Fibroblast of the conjunctiva (primary cell): ENCODE measurements around the gene THOC3.
A peak's percentile ranks its signal among the peaks of the same experiment; 100 is the strongest.
"Not testable (repeated sequence)": the region's sequence is repeated elsewhere in the genome, so short reads cannot be mapped to it uniquely, and the experiment has no call there.

Source experiments
- DNase-seq: peaks from one replicate; pipeline ENCODE4 v3.0.0-alpha.2; 2010; ENCODE audit warnings: low read depth

The THOC3 gene

DNA sequence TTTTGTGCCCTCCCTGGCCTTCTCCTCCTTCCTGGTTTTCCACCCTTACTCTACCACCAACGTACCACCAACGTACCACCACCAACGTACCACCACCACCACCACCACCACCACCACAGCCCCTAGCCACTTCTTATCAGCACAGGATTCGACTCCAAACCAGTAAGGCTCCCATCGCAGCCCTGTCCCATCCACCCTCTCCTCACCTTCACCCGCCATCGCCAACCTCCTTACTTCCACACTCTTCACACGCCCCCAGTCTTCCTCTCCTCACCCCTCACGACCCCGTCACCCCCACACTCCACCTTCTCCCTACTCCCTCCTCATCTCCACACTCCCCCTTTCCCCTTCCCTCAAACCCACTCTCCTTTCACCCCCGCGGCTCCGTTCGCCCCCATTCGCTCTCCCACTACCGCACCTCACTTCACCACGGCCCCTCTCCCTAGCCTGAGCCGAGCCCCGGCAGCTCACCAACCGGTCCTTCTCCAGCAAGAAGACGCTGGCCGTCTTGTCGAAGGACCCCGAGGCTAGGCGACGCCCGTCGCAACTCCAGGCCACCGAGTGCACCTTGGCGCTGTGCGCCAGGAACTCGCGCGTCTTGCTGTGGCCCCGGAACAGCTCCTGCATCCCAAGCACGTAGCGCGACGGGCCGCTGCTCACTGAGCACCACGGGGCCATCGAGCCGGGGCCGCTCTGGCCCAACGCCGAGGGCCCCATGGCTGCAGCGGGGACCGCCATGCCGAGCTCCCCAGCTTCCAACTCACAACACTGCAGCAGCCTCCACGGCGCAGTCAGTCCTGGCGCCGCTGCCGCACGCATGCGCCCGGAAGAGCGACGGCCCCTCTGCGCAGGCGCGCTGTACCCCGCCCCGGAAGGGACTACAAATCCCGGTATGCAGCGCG is at the start of gene THOC3:
Gene THOC3, minus strand, starts transcription at position 845 of the 902 bp plus-strand sequence. Its CDS starts 107 bp downstream, at position 738.
- DNase-seq: peak; percentile 27

DNA sequence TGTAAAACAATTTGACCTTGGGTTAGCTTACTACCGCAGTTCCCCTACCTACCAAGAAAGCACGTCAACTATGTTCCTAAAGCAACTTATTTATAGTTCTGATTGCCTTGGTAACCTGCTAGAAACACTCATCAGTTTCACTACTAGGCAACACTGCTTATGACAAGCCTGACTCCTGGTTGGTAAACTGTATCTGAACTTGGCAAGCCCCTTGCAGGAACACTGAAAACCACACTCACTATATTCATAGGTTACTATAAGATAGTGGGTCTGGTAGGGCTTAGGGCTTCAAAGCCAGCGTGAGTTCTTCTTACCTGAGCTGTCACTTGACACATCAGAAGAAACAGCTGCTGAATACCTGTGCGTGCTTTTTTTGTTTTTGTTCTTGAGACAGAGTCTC is 49.2 kb upstream of the THOC3 start:
- not testable (repeated sequence) for DNase-seq

GRCh38 chr5:176014360-176014759 is 46.2 kb upstream of the THOC3 start:
- not testable (repeated sequence) for DNase-seq

DNA sequence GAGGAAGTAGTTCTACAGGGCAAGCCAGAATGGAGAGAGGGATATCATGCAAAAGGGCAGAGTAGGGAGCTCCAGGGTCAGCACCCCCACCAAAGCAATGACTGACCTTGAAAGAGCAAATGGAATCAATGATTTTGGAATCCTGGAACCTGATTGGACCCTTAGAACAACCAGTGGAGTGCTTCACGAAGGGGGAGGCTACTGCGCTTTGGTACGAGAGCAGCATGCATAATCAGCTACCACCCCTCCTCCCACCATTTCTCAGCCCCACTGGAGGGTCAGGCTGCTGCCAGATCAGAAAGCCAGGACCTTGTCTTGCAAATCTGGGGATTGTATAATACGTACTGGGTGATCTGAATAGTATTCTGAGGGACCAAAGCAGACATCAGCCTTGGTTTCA is 43.0 kb upstream of the THOC3 start:
- not testable (repeated sequence) for DNase-seq

- DNase-seq: not testable (repeated sequence)
Measured at GRCh38 chr5:176010202-176010601, 42.1 kb upstream of the THOC3 start.

- DNase-seq: not testable (repeated sequence)
Measured at GRCh38 chr5:176007220-176007619, 39.1 kb upstream of the THOC3 start.

DNA sequence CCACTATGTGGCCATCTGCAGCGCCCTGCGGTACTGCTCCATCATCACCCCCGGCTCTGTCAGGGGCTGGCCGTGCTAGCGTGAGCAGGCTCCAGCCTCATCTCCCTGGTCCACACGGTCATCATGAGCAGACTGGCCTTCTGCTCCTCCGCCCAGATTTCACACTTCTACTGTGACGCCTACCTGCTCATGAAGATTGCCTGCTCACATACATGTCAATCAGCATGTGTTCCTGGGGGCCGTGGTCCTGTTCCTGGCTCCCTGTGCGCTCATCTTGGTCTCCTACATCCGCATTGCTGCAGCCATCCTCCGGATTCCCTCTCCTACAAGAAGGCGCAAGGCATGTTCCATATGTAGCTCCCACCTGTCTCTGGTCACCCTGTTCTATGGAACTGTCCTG is 38.7 kb upstream of the THOC3 start:
- not testable (repeated sequence) for DNase-seq

- not testable (repeated sequence) for DNase-seq
Measured at GRCh38 chr5:175997979-175998378, 29.9 kb upstream of the THOC3 start.

DNA sequence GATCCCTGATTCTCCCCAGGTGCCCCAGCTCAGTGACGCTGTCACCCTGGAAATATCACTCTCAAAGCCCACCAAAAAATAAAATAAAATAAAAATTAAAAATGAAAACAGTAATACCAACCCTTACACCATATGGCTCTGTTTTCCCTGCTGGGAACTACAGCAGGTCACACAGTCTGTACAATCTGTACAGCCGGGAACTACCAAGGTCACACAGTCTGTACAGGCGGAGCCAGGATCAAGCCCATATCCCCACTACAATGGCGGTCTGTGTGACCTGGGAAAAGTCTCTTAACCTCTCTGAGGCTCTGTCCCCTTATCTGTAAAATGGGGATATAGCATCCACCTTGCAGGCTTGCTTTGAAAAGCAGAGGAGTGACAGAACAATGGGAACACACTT is 29.4 kb upstream of the THOC3 start:
- DNase-seq: not testable (repeated sequence)

DNA sequence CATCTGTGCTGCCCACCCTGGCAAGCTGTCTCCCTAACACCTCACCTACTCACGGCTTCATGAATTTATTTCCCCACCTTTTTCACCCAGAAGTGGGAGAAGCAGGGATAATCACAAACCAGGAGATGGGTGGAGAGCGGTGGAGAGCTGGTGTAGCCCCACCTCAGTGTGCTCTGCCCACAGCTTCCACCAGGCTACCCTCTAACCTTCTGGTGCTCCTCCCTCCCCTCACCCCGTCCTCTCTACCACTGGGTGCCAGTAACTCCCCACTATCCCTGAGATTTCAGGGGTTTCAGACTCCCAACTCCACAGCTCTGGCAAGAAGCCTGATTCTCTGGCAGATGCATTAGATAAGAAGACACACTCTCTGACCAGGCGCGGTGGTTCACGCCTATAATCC is 28.7 kb upstream of the THOC3 start:
- DNase-seq: not testable (repeated sequence)

- not testable (repeated sequence) for DNase-seq
Measured at GRCh38 chr5:175995506-175995905, 27.4 kb upstream of the THOC3 start.

DNA sequence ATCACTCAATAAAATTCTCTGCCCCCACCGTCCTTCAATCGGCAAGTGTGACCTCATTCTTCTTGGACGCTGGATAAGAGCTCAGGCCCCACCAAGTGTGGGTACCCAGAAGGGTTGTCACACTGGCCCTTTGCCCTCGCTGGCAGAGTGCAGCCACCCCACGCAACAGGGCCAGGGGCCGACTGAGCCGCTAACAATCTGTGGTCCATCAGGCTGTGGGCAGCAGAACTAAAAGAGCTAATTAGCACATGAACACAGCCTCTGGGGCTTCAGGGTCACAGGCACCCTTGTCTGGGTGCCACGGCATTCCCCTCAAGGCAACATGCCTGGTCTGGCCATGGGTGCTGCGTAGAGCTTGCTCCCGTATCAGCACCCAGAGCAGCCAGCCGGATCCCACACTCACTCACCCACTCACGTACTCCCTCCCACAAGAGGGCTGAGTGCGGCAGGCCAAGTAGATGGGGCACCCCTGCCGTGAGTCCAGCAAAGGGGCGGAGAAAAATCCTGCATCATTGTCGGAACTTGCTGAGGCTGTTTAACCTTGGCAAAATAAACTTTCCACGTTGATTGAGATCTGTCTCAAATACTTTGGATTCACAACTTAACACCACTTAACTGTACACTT is 11.4 kb upstream of the THOC3 start:
- not testable (repeated sequence) for DNase-seq

DNA sequence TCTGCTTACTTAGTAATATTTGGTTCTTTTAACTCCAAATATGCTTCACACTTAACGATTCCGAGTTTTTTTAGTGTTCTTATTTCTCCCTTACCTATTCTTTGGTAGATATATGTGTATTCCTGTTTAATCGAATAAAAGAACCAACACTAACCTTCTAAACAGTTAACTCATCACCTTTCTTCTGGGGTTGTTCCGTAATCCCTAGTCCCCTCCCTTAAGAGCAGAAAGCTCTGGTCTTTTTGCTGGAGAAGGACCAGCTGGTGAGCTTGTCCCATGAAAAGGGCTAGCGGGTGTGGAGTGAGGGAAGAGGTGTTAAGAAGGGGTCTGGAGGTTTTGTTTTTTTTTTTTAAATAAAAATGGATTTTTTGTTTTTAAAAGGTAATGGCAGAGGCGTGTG is 266 bp upstream of the THOC3 start:
- not testable (repeated sequence) for DNase-seq

DNA sequence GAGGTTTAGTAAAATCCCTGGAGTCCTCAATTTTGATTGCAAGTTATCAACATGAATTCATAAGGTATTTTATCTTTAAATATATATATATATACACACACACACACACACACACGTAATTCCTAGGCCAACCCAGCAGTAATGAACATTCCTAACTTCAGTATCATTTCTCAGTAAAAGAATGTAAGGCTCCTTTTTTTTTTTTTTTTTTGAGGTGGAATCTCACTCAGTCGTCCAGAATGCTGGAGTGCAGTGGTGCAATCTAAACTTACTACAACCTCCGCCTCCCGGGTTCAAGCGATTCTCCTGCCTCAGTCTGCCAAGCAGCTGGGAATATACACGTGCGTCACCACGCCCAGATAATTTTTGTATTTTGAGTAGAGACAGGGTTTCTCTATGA is 5.8 kb downstream of the THOC3 start:
- DNase-seq: not testable (repeated sequence)

DNA sequence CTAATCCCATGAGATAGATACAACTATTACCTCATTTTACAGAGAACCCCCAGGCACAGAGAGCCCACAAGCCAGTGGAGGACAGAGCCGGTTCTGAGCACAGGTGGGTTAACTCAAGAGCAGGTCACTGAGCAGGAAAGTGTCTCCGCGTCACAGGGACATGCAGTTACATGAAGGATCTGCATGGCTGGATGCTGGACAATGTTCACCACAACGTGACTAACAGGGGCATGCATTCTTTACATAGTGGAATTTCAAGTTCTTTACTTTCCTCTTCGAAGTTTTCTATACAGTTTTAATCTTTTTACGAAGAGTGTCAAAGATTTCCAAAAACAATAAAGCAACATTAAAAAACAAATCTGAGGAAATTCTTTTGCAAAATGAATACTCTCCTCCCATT is 7.9 kb downstream of the THOC3 start:
- not testable (repeated sequence) for DNase-seq

- DNase-seq: not testable (repeated sequence)
Measured at GRCh38 chr5:175958515-175958914, 9.6 kb downstream of the THOC3 start.

DNA sequence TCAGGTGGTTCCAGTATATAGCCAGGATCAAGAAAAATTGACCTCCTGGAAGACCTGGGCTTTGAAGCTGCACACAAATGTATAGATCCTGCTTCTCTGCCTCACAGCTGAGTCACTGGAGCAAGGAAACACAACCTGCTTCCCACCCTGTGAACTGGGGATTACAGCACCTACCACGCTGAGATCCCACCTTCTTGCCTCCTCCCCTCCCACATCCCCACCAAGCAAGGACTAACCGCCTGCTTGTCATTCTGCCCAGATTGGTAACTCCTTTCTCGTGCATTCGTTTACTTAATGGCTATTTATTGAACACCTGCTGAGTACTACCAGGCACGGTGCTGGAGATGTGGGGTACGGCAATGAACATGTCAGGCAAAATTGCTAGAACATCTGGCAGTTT is 14.0 kb downstream of the THOC3 start:
- not testable (repeated sequence) for DNase-seq

GRCh38 chr5:175952810-175953209 is 15.3 kb downstream of the THOC3 start:
- not testable (repeated sequence) for DNase-seq

DNA sequence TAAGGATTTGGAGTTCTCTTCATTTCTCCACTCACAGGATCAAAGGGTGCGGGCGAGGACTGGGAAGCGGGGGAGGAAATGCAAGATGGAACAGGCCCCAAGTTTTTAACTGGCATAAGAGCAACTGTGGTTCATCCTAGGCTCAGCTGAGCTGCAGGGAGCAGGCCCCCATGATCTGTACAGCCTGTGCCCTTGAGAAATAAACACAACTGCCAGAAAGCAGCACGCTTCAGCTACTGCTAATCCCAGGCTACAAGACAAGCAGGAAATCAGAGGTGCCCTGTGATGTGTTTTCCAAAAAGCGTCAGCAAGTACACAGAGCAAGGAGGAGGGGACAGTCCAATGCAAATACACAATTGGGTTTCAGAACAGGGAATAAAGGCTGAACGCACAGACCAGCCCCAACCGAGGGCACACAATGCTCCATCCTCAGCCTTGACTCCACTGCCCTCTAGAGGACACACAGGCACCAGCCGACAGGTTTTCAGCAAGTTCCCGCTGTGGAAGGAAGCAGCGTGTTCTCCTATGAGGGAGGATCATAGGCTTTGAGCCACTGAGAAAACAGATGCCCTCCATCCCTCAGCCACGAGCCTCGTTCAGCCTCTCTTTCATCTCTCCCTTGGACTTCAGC is 16.7 kb downstream of the THOC3 start:
- DNase-seq: not testable (repeated sequence)

DNA sequence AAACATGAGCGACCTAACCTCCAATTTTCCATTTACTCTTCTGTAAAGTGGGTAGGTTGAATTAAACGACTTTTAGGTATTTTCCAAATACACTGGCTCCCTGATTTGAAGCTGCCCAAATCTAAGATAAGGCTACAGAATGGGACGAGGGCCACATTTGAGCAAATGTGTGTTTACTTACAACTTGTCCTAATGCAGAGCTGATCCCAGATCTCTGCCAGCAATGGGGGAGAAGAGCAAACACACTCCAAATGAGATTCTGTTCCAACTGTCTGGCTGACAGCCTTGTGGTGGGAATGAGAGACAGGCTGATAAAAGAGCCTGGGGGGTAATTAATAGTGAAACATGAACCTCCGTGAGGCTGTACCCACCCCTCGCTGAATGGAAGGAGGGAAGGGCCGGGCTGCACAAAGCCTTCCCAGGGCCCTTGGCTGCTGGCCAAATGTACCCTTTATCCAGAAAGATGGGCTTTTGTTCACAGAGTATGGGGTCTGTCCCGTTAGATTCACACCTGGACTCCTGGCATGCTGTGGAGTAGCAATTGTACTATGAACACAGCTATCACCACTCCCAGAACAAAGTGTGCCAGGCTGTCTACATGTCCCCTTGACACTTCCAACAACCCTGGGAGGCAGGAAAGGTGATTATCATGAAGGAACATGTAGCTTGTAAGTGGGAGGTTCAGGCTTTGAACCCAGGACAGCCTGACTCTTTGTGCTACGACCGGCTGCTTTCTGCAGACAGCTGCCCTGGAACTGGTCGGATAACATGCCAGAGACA is 19.6 kb downstream of the THOC3 start:
- DNase-seq: not testable (repeated sequence)

GRCh38 chr5:175943253-175943652 is 24.9 kb downstream of the THOC3 start:
- DNase-seq: not testable (repeated sequence)

DNA sequence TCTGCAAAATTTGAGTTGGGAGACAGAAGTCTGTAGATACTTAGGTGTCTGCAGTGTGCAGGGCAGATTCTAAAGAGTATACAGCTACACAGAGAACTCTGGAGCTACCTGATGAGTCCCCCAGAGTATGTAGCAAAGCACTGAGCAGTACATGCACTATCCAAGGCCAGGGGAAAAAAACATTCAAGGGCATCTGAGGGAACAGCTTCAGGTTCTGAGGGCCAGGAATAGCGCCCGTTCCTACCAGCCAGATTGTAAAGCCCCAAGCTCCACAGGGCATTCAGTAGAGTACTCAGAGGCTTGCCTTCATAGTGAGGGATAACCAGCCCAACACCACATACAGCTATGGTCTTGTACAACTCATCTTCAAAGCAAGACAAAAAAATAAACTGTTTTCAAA is 27.5 kb downstream of the THOC3 start:
- not testable (repeated sequence) for DNase-seq
